NCI-H510A (cell line): ENCODE results near the gene ZNRF2.
A peak's percentile ranks its signal among the peaks of the same experiment; 100 is the strongest.

Experiments used
- DNase-seq: peaks from one replicate; lab custom pipeline; 2025; lab: John Stamatoyannopoulos, UW

ZNRF2 gene

GRCh38 chr7:30284298-30285066 is at the start of gene ZNRF2:
ZNRF2 (plus strand) TSS chr7:30284597; CDS start chr7:30285358, 761 bp downstream.
- peak; percentile 99 for DNase-seq

GRCh38 chr7:30237271-30237695 is 47.1 kb upstream of the ZNRF2 start:
- DNase-seq = peak; percentile 35

- peak; percentile 36 for DNase-seq
These were observed 45.5 kb upstream of the ZNRF2 start for GRCh38 chr7:30238721-30239441.

DNA sequence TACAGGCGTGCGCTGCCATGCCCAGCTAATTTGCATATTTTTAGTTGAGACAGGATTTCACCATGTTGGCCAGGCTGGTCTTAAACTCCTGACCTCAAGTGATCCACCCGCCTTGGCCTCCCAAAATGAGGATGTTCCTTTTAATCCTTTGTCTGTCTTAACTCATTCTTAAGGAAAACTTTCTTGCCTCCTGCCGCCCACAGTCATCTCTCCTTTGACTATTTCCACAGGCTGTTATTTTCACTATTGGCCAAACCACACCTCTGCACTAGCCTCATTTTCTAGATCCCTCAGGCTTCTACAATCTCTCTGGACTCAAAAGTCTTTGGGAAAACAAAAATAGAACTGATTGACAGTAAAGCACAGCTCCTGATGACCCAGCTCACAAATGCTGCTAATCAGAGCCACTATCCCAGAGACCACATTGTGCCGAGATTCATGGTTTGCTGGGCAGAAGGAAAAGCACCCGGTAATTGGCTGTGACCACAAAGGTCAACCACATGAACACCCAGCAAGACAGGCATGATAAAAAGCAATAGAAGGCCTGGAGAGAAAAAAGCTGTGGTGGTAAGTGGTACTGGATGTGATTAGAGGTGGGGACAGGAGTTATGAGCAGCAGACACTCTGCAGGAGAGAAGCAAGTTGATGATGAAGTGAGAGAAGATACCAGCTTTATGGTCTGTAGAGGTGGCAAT is 44.1 kb upstream of the ZNRF2 start:
- DNase-seq = no peak

- no peak for DNase-seq
These were observed 42.6 kb upstream of the ZNRF2 start for GRCh38 chr7:30241767-30242166.

DNA sequence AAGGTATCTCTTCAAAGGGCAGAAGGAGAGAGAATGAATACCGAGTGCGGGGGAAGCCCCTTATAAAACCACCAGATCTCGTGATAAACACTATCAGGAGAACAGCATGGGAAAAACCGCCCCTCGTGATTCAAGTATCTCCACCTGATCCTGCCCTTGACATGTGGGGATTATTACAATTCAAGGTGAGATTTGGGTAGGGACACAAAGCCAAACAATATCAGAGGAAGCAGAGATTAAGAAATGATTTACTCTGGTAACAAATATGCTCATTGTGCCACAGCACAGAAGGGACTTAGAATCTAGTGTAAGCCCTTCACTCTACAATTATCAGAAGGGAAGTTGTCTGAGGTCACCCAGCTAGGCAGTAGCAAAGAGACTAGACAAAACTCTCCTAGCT is 40.1 kb upstream of the ZNRF2 start:
- no peak for DNase-seq

GRCh38 chr7:30245913-30246312 is 38.5 kb upstream of the ZNRF2 start:
- DNase-seq = no peak

DNA sequence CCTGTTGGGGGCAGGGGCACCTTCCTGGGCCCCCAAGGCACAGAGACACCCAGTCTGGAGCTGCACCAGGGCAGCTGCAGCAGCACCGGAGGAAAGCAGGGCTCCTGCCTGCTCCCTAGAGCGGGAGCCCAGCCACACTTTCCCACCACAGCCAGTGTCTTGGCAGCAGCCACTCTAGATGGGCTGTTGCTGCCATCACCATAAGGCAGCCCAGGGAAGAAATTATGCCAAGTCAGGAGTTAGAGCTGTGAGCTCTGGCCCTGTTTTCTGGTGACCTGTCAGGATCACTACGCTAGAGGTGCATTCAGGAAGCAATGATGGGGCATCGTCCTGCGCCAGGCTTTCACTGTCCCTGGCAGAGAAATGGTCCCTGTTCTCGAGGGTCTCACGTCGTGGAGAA is 38.0 kb upstream of the ZNRF2 start:
- no peak for DNase-seq

GRCh38 chr7:30247541-30248401 is 36.6 kb upstream of the ZNRF2 start:
- peak; percentile 43 for DNase-seq

GRCh38 chr7:30249316-30249715 is 35.1 kb upstream of the ZNRF2 start:
- DNase-seq = no peak

DNA sequence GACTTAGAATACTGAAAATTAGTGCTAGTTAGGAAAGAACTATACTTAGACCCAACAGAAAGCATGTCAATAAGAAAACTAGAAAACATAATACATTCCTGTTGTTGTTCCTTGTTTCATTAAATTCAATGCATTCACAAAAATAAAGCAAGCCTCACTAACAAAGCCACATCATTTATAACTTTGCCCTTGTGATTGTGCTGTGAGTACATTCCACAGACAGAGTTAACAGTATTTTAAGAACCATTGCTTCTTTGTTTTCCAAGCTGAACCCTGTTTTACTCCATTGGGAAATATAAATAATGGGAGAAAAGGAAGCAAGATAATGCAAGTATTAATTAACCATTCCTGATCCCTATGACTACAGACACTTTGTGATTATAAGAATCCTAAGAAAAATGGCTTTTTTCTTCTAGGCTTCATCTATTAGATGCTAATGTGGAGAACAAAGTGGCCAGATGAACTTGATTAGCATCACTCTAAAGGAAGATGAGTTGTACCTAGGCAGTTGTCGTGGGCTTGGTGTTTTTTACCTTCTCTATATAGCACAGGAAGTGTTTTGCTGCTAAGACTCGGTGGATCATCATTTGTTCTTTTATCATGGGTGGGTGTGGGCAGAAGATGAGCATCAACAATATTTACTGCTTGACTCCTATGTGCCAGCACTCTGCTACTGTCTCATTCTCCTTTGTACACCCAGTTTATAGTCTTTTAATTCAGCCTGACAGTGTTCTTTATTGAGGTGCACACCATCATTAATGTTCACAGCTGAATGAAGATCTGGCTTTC is 34.2 kb upstream of the ZNRF2 start:
- DNase-seq = no peak

DNA sequence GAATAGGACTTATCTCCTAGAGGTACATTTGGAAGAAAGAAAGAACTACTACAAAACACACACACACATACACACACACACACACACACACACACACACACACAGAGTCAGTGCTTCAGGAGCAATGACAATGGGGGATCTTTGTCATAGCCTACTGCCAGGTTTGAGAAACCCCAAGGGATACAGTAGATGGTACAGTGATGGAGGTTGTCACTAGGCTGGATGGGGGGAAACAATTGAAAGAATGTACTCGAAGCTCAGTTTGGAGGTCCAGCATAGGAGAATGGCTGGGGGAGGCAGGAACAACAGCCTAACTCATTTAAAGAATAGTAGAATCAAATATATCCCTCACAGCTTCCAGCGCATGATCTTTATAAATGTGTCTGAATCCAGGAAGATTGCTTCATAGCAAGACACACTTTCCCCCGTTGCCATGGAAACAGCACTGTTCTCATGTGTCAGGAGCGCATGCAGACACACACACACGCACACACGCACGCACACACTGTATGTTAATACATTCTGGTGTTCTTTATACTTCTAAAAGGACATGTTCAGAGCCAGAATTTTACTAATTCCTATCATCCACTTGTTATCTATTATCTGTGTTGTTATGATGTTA is 32.6 kb upstream of the ZNRF2 start:
- DNase-seq = no peak

- DNase-seq = no peak
These were observed 31.3 kb upstream of the ZNRF2 start for GRCh38 chr7:30252885-30253795.

- no peak for DNase-seq
These were observed 30.6 kb upstream of the ZNRF2 start for GRCh38 chr7:30253796-30254165.

DNA sequence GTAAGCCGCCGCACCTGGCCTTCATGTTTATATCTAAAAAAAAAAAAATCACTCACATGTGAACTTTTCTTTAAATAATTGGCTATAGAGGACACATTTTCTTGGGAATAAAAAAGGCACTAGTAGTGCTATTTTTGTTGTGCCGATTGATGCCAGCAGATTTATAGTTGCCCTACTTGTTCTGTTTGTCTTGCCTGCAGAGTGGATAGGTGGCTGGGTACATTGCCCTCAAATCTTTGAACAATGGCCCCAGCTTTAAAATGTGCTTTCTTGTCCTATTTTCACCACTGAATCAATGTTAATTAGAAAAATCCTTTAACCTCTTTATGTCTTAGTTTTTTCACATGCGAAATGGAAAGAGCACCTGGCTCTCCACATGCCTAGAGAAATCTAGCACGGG is 30.1 kb upstream of the ZNRF2 start:
- no peak for DNase-seq

DNA sequence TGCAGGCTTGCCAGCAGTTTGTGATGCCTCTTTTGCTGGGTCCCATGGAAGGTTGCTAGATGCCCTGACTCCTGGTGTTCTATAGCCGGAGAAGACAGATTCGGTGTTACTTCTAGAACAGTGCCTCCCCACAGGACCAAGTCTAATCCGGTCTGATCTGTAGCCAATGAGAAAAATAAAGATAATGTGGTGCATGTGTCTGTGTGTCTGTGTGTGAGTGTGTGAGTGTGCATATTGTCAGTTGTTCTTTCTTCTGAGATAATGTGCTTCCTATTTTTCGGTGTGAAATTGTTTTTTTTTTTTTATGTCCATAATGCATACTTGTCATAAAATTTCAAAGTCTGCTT is 29.7 kb upstream of the ZNRF2 start:
- DNase-seq = no peak

DNA sequence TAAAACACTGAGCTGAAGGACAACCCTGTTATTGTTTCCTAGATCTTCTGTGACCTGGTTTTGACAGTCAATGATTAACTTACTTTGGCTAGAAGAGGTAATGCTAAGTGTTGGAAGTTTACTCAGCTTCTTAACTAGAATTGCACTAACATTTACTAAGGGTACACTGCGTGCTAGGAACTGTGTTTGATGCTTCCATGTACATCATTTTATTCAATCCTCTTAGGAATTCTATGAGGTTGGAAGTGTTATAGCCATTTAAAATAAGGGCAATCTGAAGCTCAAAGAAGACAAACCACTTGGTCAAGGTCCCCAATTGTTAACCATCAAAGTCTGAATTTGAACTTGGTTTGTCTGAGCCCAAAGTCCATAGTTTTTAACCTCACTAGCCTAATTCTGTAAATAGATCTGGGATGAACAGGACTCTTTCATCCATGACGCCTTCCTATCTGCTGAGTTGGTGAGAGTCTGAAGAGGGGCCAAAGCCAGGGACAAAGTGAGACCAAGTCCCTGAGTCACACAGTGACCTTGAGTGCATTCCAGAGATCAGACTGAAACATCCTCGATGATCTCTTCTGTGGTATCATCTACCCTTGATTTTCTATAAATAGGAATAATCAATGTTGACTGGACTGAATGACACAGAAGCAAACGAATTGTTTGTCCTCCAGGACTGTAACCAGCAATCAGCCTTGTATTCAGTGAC is 29.2 kb upstream of the ZNRF2 start:
- no peak for DNase-seq

- no peak for DNase-seq
These were observed 28.0 kb upstream of the ZNRF2 start for GRCh38 chr7:30256349-30256858.

DNA sequence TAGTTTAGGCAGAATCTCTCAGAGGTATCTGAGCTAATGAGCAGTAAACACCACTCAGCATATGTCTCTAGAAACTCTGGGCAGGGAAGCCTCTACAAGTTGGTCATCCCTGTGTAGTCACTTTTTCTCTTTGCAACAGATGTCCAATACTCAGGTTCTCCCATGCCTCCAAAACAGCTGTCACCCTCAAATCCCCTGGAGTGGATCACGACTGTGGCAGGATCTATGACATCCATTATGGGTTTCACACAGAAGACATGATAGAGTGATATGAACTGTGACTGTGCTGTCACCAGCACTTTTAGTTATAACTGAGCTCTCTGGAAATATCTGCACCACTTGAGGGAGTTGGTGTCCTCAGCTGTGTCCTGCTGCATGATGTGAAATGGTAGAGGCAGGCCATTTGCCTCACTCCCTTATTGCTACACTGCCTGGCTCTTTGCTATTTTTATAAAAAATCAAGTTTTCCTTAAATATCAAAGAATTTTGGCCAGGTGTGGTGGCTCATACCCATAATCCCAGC is 24.1 kb upstream of the ZNRF2 start:
- no peak for DNase-seq
